OCI-LY3 (cell line): Measurements from ENCODE around the gene CARNS1.

Experiments
- H2AFZ ChIP-seq: fragments of 200-600, 300-600 bp; shearing (Covaris generic); 2 replicates; pipeline ENCODE4 v1.6.0; 2014; ENCODE audit warnings: antibody characterized with exemption, low read depth, low read length
- H3K27ac ChIP-seq: fragments of 200-600, 300-600 bp; sonication (generic); 2 replicates; pipeline ENCODE4 v1.5.1; 2014; ENCODE audit warnings: mild to moderate bottlenecking, low read length, moderate library complexity, mixed read lengths
- H3K27me3 ChIP-seq: fragments of 200-600, 300-600 bp; sonication (generic); 2 replicates; pipeline ENCODE4 v1.6.1; 2014; ENCODE audit warnings: low read depth, low read length, mixed read lengths
- H3K36me3 ChIP-seq: fragments of 200-600, 300-600 bp; sonication (generic); replicated peaks from 2 replicates; pipeline ENCODE3; 2014; ENCODE audit warnings: low read depth, low read length, mixed read lengths
- H3K4me1 ChIP-seq: fragments of 300-600, 200-600 bp; sonication (generic); 2 replicates; pipeline ENCODE4 v1.6.1; 2014; ENCODE audit warnings: low read length, mixed read lengths
- H3K4me2 ChIP-seq: fragments of 200-600, 300-600 bp; sonication (generic); 2 replicates; pipeline ENCODE4 v1.6.1; 2014; ENCODE audit warnings: low read length, mixed read lengths
- H3K4me3 ChIP-seq: fragments of 300-600, 200-600 bp; sonication (generic); 2 replicates; pipeline ENCODE4 v1.5.1; 2014; ENCODE audit warnings: antibody characterized with exemption, mild to moderate bottlenecking, low read length, moderate library complexity
- H3K79me2 ChIP-seq: fragments of 300-600, 200-600 bp; shearing (Covaris generic); 2 replicates; pipeline ENCODE4 v1.6.1; 2014; ENCODE audit warnings: mild to moderate bottlenecking, low read length, mixed read lengths
- H3K9ac ChIP-seq: fragments of 300-600, 200-600 bp; shearing (Covaris generic); 2 replicates; pipeline ENCODE4 v1.6.0; 2014; ENCODE audit warnings: mild to moderate bottlenecking, low read length, moderate library complexity
- H3K9me3 ChIP-seq: fragments of 200-600, 300-600 bp; shearing (Covaris generic); 2 replicates; pipeline ENCODE4 v1.6.1; 2014; ENCODE audit warnings: low read length, mixed read lengths; ENCODE audit not compliant: insufficient read depth
- H4K20me1 ChIP-seq: fragments of 200-600, 300-600 bp; sonication (generic); 2 replicates; pipeline ENCODE4 v1.6.1; 2016; ENCODE audit warnings: low read length, mixed read lengths; ENCODE audit not compliant: insufficient read depth
- EZH2phosphoT487 ChIP-seq: fragments of 200-600 bp; shearing (Covaris generic); IDR thresholded peaks from 2 replicates; pipeline ENCODE4 v1.6.1; 2018; ENCODE audit warnings: antibody characterized with exemption, mixed run types, low read depth
- TF ChIP-seq, protein P1 (sequence below): fragments of 200-600, 300-600 bp; sonication (generic); IDR thresholded peaks from 2 replicates; pipeline ENCODE4 v1.5.1; 2014; ENCODE audit warnings: antibody characterized with exemption, low read length, low read depth

Gene CARNS1

DNA sequence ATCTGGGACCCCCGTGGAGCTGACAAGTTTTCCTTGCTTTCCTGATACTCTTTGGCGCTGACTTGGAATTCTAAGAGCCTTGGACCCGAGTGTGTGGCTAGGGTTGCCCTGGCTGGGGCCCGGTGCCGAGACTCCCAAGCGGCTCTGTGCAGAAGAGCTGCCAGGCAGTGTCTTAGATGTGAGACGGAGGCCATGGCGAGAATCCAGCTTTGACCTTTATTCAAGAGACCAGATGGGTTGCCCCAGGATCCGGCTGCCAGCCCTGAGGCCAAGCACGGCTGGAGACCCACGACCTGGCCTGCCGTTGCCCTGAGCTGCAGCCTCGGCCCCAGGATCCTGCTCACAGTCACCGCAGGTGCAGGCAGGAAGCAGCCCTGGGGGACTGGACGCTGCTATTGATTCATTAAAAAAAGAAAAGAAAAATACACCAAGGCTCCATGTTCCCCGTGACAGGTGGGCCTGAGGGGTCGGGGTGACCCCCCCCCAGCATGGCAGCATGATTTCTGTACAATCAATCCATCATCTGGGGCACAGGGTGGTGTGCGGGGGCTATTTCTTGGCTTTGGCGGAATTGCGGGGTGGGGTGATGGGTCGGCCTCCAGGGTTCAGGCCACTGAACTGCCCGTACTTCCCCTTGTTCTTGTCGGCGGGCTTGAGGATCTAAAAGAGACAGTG is 17.4 kb upstream of the CARNS1 start:
- TF ChIP-seq, protein P1, sequence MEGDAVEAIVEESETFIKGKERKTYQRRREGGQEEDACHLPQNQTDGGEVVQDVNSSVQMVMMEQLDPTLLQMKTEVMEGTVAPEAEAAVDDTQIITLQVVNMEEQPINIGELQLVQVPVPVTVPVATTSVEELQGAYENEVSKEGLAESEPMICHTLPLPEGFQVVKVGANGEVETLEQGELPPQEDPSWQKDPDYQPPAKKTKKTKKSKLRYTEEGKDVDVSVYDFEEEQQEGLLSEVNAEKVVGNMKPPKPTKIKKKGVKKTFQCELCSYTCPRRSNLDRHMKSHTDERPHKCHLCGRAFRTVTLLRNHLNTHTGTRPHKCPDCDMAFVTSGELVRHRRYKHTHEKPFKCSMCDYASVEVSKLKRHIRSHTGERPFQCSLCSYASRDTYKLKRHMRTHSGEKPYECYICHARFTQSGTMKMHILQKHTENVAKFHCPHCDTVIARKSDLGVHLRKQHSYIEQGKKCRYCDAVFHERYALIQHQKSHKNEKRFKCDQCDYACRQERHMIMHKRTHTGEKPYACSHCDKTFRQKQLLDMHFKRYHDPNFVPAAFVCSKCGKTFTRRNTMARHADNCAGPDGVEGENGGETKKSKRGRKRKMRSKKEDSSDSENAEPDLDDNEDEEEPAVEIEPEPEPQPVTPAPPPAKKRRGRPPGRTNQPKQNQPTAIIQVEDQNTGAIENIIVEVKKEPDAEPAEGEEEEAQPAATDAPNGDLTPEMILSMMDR: no peak
- TF ChIP-seq EZH2phosphoT487: no peak
- no peak overlapping the region for H3K4me3 ChIP-seq
- no peak overlapping the region for H3K4me2 ChIP-seq
- H3K4me1 ChIP-seq: peaks cover 21% of the 10 kb centered on the region
- peaks cover 53% of the 10 kb centered on the region for H3K36me3 ChIP-seq
- H3K27ac ChIP-seq: no peak overlapping the region
- H4K20me1 ChIP-seq: peaks cover 11% of the 10 kb centered on the region; the same call in 1 of the 2 replicates
- no peak overlapping the region for H3K9ac ChIP-seq
- no peak overlapping the region for H2AFZ ChIP-seq
- H3K79me2 ChIP-seq: peaks cover 21% of the 10 kb centered on the region
- no peaks in the 10 kb centered on the region for H3K9me3 ChIP-seq
- H3K27me3 ChIP-seq: no peaks in the 10 kb centered on the region

DNA sequence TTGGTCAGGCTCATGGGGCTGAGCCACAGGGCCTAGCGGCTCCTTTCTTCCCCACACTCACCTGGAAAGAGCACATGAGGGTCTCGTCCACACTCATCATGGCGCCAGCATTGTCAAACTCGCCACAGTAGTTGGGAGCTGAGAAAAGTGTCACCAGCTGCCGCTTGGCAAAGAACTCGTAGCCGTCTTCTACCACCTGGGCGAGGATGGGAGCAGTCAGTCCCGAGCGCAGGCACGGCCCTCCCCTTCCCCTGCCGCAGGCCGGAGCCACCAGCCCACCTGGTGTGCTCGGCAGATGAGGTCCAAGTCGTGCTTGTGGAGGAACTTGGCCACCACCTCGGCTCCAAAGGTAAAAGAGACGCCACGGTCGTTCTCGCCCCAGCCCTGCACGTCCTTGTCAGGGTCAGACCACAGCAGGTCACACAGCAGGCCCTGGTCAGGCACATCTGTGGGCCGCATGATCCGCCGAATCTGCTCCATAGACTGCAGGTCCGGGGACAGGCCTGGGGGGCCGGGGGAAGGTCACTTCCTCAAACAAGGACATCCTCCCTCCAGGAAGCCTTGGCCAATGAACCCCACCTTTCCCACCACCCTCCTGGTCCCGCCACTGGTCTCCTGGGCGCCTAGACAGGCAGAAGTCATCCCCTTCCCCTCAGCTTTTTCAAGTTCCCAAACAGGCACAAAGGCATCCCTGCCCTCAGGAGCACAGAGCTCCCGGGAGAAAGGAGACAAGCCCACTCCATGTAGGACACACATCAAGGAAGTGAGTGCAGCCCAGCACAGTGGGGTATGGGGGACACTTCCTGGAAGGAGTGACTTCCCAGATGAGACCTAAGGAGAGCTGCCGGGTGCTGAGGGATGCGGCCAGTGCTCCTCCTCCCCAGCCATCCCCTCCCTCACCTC is 16.6 kb upstream of the CARNS1 start:
- H3K9ac ChIP-seq: no peak overlapping the region
- no peak overlapping the region for H3K4me2 ChIP-seq
- no peaks in the 10 kb centered on the region for H3K9me3 ChIP-seq
- peaks cover 21% of the 10 kb centered on the region for H3K79me2 ChIP-seq
- H2AFZ ChIP-seq: no peak overlapping the region
- H4K20me1 ChIP-seq: peaks cover 11% of the 10 kb centered on the region; the same call in 1 of the 2 replicates
- H3K27ac ChIP-seq: no peak overlapping the region
- TF ChIP-seq, protein P1: no peak
- TF ChIP-seq EZH2phosphoT487: no peak
- H3K4me3 ChIP-seq: no peak overlapping the region
- H3K4me1 ChIP-seq: peaks cover 29% of the 10 kb centered on the region
- peaks cover 47% of the 10 kb centered on the region for H3K36me3 ChIP-seq
- H3K27me3 ChIP-seq: no peaks in the 10 kb centered on the region

GRCh38 chr11:67400251-67400941 is 15.1 kb upstream of the CARNS1 start:
- peaks cover 42% of the 10 kb centered on the region for H3K36me3 ChIP-seq
- peak overlapping the region; percentile 67 for H3K27ac ChIP-seq
- peak overlapping the region; percentile 93 for H3K4me2 ChIP-seq
- peak overlapping the region; percentile 94 for H3K4me3 ChIP-seq
- no peaks in the 10 kb centered on the region for H3K9me3 ChIP-seq
- H3K4me1 ChIP-seq: peaks cover 39% of the 10 kb centered on the region
- peak overlapping the region; percentile 97 for H3K9ac ChIP-seq
- H3K27me3 ChIP-seq: no peaks in the 10 kb centered on the region
- peaks cover 21% of the 10 kb centered on the region for H3K79me2 ChIP-seq
- TF ChIP-seq, protein P1: no peak
- no peak for TF ChIP-seq EZH2phosphoT487
- H4K20me1 ChIP-seq: peaks cover 11% of the 10 kb centered on the region; the same call in 1 of the 2 replicates
- no peak overlapping the region for H2AFZ ChIP-seq
